GM19351 (cell line): Measurements from ENCODE around the gene SLC25A27.

Experiments used
- ATAC-seq: cut with Tn5 transposase; IDR thresholded peaks from one replicate; pipeline ENCODE4 v1.9.1; 2021; ENCODE audit warnings: mild to moderate bottlenecking, moderate library complexity; ENCODE audit not compliant: unreplicated experiment

SLC25A27 gene

GRCh38 chr6:46648869-46649492 lies 3.8 kb upstream of the SLC25A27 start:
- no peak for ATAC-seq

- no peak for ATAC-seq
Observed at GRCh38 chr6:46651006-46651405, 1.8 kb upstream of the SLC25A27 start.

GRCh38 chr6:46651816-46652215 lies 959 bp upstream of the SLC25A27 start:
- no peak for ATAC-seq

- no peak for ATAC-seq
Observed at GRCh38 chr6:46652232-46652602, 558 bp upstream of the SLC25A27 start.

GRCh38 chr6:46653439-46654195 lies 842 bp downstream of the SLC25A27 start:
- no peak for ATAC-seq

- ATAC-seq: no peak
Observed at GRCh38 chr6:46655803-46656202, 3.0 kb downstream of the SLC25A27 start.

GRCh38 chr6:46657642-46658041 lies 4.9 kb downstream of the SLC25A27 start:
- no peak for ATAC-seq

- ATAC-seq: no peak
Observed at GRCh38 chr6:46661483-46661882, 8.7 kb downstream of the SLC25A27 start.

- ATAC-seq: no peak
Observed at GRCh38 chr6:46667377-46667776, 14.6 kb downstream of the SLC25A27 start.

GRCh38 chr6:46674410-46674809 lies 21.6 kb downstream of the SLC25A27 start:
- no peak for ATAC-seq

GRCh38 chr6:46676604-46677313 lies 24.0 kb downstream of the SLC25A27 start:
- ATAC-seq: no peak

GRCh38 chr6:46677314-46677654 lies 24.5 kb downstream of the SLC25A27 start:
- peak; percentile 50 for ATAC-seq

- no peak for ATAC-seq
Observed at GRCh38 chr6:46684771-46685170, 32.0 kb downstream of the SLC25A27 start.

GRCh38 chr6:46687619-46688097 lies 34.9 kb downstream of the SLC25A27 start, which contains the start of gene TDRD6:
TDRD6 (plus strand) TSS chr6:46687885; CDS start chr6:46688129, 244 bp downstream.
- ATAC-seq: no peak

GRCh38 chr6:46688117-46688965 lies 35.6 kb downstream of the SLC25A27 start:
- no peak for ATAC-seq

- no peak for ATAC-seq
Observed at GRCh38 chr6:46688966-46689335, 36.2 kb downstream of the SLC25A27 start.

GRCh38 chr6:46689657-46690056 lies 36.9 kb downstream of the SLC25A27 start:
- no peak for ATAC-seq

GRCh38 chr6:46690141-46690755 lies 37.5 kb downstream of the SLC25A27 start:
- ATAC-seq: no peak

GRCh38 chr6:46690911-46691451 lies 38.2 kb downstream of the SLC25A27 start:
- no peak for ATAC-seq

- no peak for ATAC-seq
Observed at GRCh38 chr6:46699970-46700369, 47.2 kb downstream of the SLC25A27 start.
